ENCODE data around the gene HSPA9.

Gene HSPA9

GRCh38 chr5:138575194-138576015, at the start of gene HSPA9:
Gene HSPA9 (minus strand): TSS chr5:138575401. CDS start chr5:138575318, 83 bp downstream.
- DNase-seq (ENCODE audit: low read depth in 2 of 2), result peak; percentile 100

- no peak for DNase-seq (ENCODE audit: low read depth in 2 of 2)
Observed at GRCh38 chr5:138623053-138623452, 47.9 kb upstream of the HSPA9 start.

- DNase-seq (ENCODE audit: low read depth in 2 of 2), result no peak
Observed at GRCh38 chr5:138622051-138622450, 46.9 kb upstream of the HSPA9 start.

GRCh38 chr5:138620663-138621224, 45.5 kb upstream of the HSPA9 start:
- no peak for DNase-seq (ENCODE audit: low read depth in 2 of 2)

GRCh38 chr5:138616508-138616907, 41.3 kb upstream of the HSPA9 start:
- no peak for DNase-seq (ENCODE audit: low read depth in 2 of 2)

- no peak for DNase-seq (ENCODE audit: low read depth in 2 of 2)
Observed at GRCh38 chr5:138615461-138615860, 40.3 kb upstream of the HSPA9 start.

- DNase-seq (ENCODE audit: low read depth in 2 of 2), result peak in 1 of 2 experiments; percentile 12
Observed at GRCh38 chr5:138611678-138612218, 36.5 kb upstream of the HSPA9 start.

- DNase-seq (ENCODE audit: low read depth in 2 of 2), result no peak
Observed at GRCh38 chr5:138610918-138611677, 35.9 kb upstream of the HSPA9 start.

GRCh38 chr5:138610415-138610917, 35.3 kb upstream of the HSPA9 start:
- DNase-seq (ENCODE audit: low read depth in 2 of 2), result no peak

GRCh38 chr5:138606378-138607064, 31.3 kb upstream of the HSPA9 start:
- no peak for DNase-seq (ENCODE audit: low read depth in 2 of 2)

- no peak for DNase-seq (ENCODE audit: low read depth in 2 of 2)
Observed at GRCh38 chr5:138605254-138605972, 30.2 kb upstream of the HSPA9 start.

- no peak for DNase-seq (ENCODE audit: low read depth in 2 of 2)
Observed at GRCh38 chr5:138604176-138604785, 29.1 kb upstream of the HSPA9 start.

GRCh38 chr5:138603249-138603920, 28.2 kb upstream of the HSPA9 start:
- no peak for DNase-seq (ENCODE audit: low read depth in 2 of 2)

- DNase-seq (ENCODE audit: low read depth in 2 of 2), result no peak
Observed at GRCh38 chr5:138602371-138603000, 27.3 kb upstream of the HSPA9 start.

GRCh38 chr5:138601444-138601843, 26.2 kb upstream of the HSPA9 start:
- DNase-seq (ENCODE audit: low read depth in 2 of 2), result no peak

GRCh38 chr5:138600446-138600845, 25.2 kb upstream of the HSPA9 start:
- DNase-seq (ENCODE audit: low read depth in 2 of 2), result no peak

GRCh38 chr5:138597661-138598400, 22.6 kb upstream of the HSPA9 start:
- no peak for DNase-seq (ENCODE audit: low read depth in 2 of 2)

GRCh38 chr5:138596105-138596881, 21.1 kb upstream of the HSPA9 start:
- no peak for DNase-seq (ENCODE audit: low read depth in 2 of 2)
